Activated naive CD4-positive, alpha-beta T cell treated with anti-CD3 and anti-CD28 coated beads, Interleukin-2, amount 50 U/mL, for 24 hours (primary cell): ENCODE measurements around the gene LPCAT3.
"Not testable (repeated sequence)": the region's sequence is repeated elsewhere in the genome, so short reads cannot be mapped to it uniquely, and the experiment has no call there.

Experiments used
- H3K27ac Mint-ChIP-seq: one replicate; pipeline ENCODE4 v1.8.0; 2021; ENCODE audit warnings: mild to moderate bottlenecking, mixed read lengths
- H3K27me3 Mint-ChIP-seq: one replicate; pipeline ENCODE4 v1.8.0; 2021; ENCODE audit warnings: mixed read lengths
- H3K36me3 Mint-ChIP-seq: one replicate; pipeline ENCODE4 v1.8.0; 2021; ENCODE audit warnings: mixed read lengths
- H3K4me1 Mint-ChIP-seq: one replicate; pipeline ENCODE4 v1.8.0; 2021; ENCODE audit warnings: mixed read lengths
- H3K4me3 Mint-ChIP-seq: one replicate; pipeline ENCODE4 v1.8.0; 2021; ENCODE audit warnings: mild to moderate bottlenecking, mixed read lengths
- H3K9me3 Mint-ChIP-seq: one replicate; pipeline ENCODE4 v1.8.0; 2021; ENCODE audit warnings: mixed read lengths

The LPCAT3 gene

GRCh38 chr12:7015555-7016370, 2.5 kb downstream of the LPCAT3 start:
- Mint-ChIP-seq H3K27me3 (no peaks in the 10 kb centered on the region), H3K9me3 (no peaks in the 10 kb centered on the region), H3K36me3 (peaks cover 2% of the 10 kb centered on the region), H3K4me3 (peak overlapping the region; percentile 56), H3K4me1 (peaks cover 44% of the 10 kb centered on the region), H3K27ac (peak overlapping the region; percentile 19)

GRCh38 chr12:7013101-7013500, 5.2 kb downstream of the LPCAT3 start:
- peaks cover 4% of the 10 kb centered on the region for H3K36me3 Mint-ChIP-seq
- peaks cover 57% of the 10 kb centered on the region for H3K4me1 Mint-ChIP-seq
- H3K27ac Mint-ChIP-seq: no peak overlapping the region
- no peaks in the 10 kb centered on the region for H3K9me3 Mint-ChIP-seq
- H3K27me3 Mint-ChIP-seq: no peaks in the 10 kb centered on the region
- no peak overlapping the region for H3K4me3 Mint-ChIP-seq

GRCh38 chr12:7012024-7012607, 6.2 kb downstream of the LPCAT3 start:
- H3K27ac Mint-ChIP-seq: no peak overlapping the region
- H3K27me3 Mint-ChIP-seq: no peaks in the 10 kb centered on the region
- H3K4me1 Mint-ChIP-seq: peaks cover 55% of the 10 kb centered on the region
- H3K36me3 Mint-ChIP-seq: peaks cover 4% of the 10 kb centered on the region
- no peaks in the 10 kb centered on the region for H3K9me3 Mint-ChIP-seq
- H3K4me3 Mint-ChIP-seq: no peak overlapping the region

- H3K27ac Mint-ChIP-seq, H3K9me3 Mint-ChIP-seq, H3K4me3 Mint-ChIP-seq: not testable (repeated sequence)
These were observed 6.9 kb downstream of the LPCAT3 start for GRCh38 chr12:7011398-7011797.

GRCh38 chr12:7009512-7009911, 8.8 kb downstream of the LPCAT3 start:
- H3K27ac Mint-ChIP-seq: no peak overlapping the region
- H3K36me3 Mint-ChIP-seq: peaks cover 6% of the 10 kb centered on the region
- peaks cover 40% of the 10 kb centered on the region for H3K4me1 Mint-ChIP-seq
- no peaks in the 10 kb centered on the region for H3K27me3 Mint-ChIP-seq
- H3K4me3 Mint-ChIP-seq: no peak overlapping the region
- H3K9me3 Mint-ChIP-seq: no peaks in the 10 kb centered on the region

More at GRCh38 chr12:7011398-7011797, 6.9 kb downstream of the LPCAT3 start:
- not testable (repeated sequence) for H3K36me3 Mint-ChIP-seq, H3K27me3 Mint-ChIP-seq
- H3K4me1 Mint-ChIP-seq: peaks cover 48% of the 10 kb centered on the region

- peaks cover 6% of the 10 kb centered on the region for H3K36me3 Mint-ChIP-seq
- H3K4me1 Mint-ChIP-seq: peaks cover 36% of the 10 kb centered on the region
- no peaks in the 10 kb centered on the region for H3K9me3 Mint-ChIP-seq
- no peak overlapping the region for H3K27ac Mint-ChIP-seq
- no peak overlapping the region for H3K4me3 Mint-ChIP-seq
- no peaks in the 10 kb centered on the region for H3K27me3 Mint-ChIP-seq
These were observed 9.4 kb downstream of the LPCAT3 start for GRCh38 chr12:7008864-7009263.

- Mint-ChIP-seq H3K4me3 (no peak overlapping the region), H3K4me1 (peaks cover 25% of the 10 kb centered on the region), H3K36me3 (peaks cover 4% of the 10 kb centered on the region), H3K27me3 (no peaks in the 10 kb centered on the region), H3K9me3 (no peaks in the 10 kb centered on the region), H3K27ac (no peak overlapping the region)
These were observed 11.6 kb downstream of the LPCAT3 start for GRCh38 chr12:7006639-7007038.

GRCh38 chr12:7005311-7005710, 13.0 kb downstream of the LPCAT3 start:
- Mint-ChIP-seq H3K4me1 (peaks cover 24% of the 10 kb centered on the region), H3K27me3 (no peaks in the 10 kb centered on the region), H3K9me3 (no peaks in the 10 kb centered on the region), H3K4me3 (no peak overlapping the region), H3K36me3 (peaks cover 4% of the 10 kb centered on the region), H3K27ac (no peak overlapping the region)

GRCh38 chr12:7004840-7005239, 13.4 kb downstream of the LPCAT3 start:
- H3K27ac Mint-ChIP-seq: no peak overlapping the region
- H3K27me3 Mint-ChIP-seq: no peaks in the 10 kb centered on the region
- peaks cover 21% of the 10 kb centered on the region for H3K4me1 Mint-ChIP-seq
- no peaks in the 10 kb centered on the region for H3K9me3 Mint-ChIP-seq
- H3K4me3 Mint-ChIP-seq: no peak overlapping the region
- H3K36me3 Mint-ChIP-seq: peaks cover 3% of the 10 kb centered on the region

- peaks cover 18% of the 10 kb centered on the region for H3K4me1 Mint-ChIP-seq
- H3K27ac Mint-ChIP-seq: no peak overlapping the region
- no peak overlapping the region for H3K4me3 Mint-ChIP-seq
- no peaks in the 10 kb centered on the region for H3K9me3 Mint-ChIP-seq
- H3K36me3 Mint-ChIP-seq: peaks cover 3% of the 10 kb centered on the region
- H3K27me3 Mint-ChIP-seq: no peaks in the 10 kb centered on the region
These were observed 13.9 kb downstream of the LPCAT3 start for GRCh38 chr12:7004287-7004803.

- H3K9me3 Mint-ChIP-seq: no peaks in the 10 kb centered on the region
- H3K27me3 Mint-ChIP-seq: no peaks in the 10 kb centered on the region
- H3K4me3 Mint-ChIP-seq: no peak overlapping the region
- H3K4me1 Mint-ChIP-seq: peaks cover 4% of the 10 kb centered on the region
- H3K27ac Mint-ChIP-seq: no peak overlapping the region
- peaks cover 3% of the 10 kb centered on the region for H3K36me3 Mint-ChIP-seq
These were observed 16.2 kb downstream of the LPCAT3 start for GRCh38 chr12:7001921-7002591.

- H3K27me3 Mint-ChIP-seq: no peaks in the 10 kb centered on the region
- peaks cover 7% of the 10 kb centered on the region for H3K36me3 Mint-ChIP-seq
- H3K27ac Mint-ChIP-seq: no peak overlapping the region
- H3K4me1 Mint-ChIP-seq: no peaks in the 10 kb centered on the region
- no peak overlapping the region for H3K4me3 Mint-ChIP-seq
- no peaks in the 10 kb centered on the region for H3K9me3 Mint-ChIP-seq
These were observed 19.4 kb downstream of the LPCAT3 start for GRCh38 chr12:6998715-6999451.

- no peaks in the 10 kb centered on the region for H3K9me3 Mint-ChIP-seq
These were observed 22.2 kb downstream of the LPCAT3 start for GRCh38 chr12:6996040-6996441.

GRCh38 chr12:6987956-6988553, 30.2 kb downstream of the LPCAT3 start:
- no peaks in the 10 kb centered on the region for H3K9me3 Mint-ChIP-seq
- H3K27ac Mint-ChIP-seq: peak overlapping the region; percentile 23
- H3K4me3 Mint-ChIP-seq: no peak overlapping the region
- H3K36me3 Mint-ChIP-seq: peaks cover 4% of the 10 kb centered on the region
- H3K4me1 Mint-ChIP-seq: peaks cover 4% of the 10 kb centered on the region
- no peaks in the 10 kb centered on the region for H3K27me3 Mint-ChIP-seq

More at GRCh38 chr12:6996040-6996441, 22.2 kb downstream of the LPCAT3 start:
- Mint-ChIP-seq H3K27me3 (no peaks in the 10 kb centered on the region), H3K36me3 (peaks cover 7% of the 10 kb centered on the region), H3K4me3 (no peak overlapping the region), H3K4me1 (no peaks in the 10 kb centered on the region), H3K27ac (peak overlapping the region; percentile 19)

GRCh38 chr12:6982532-6982931, 35.7 kb downstream of the LPCAT3 start:
- Mint-ChIP-seq H3K27ac (no peak overlapping the region), H3K27me3 (no peaks in the 10 kb centered on the region), H3K36me3 (peaks cover 9% of the 10 kb centered on the region)

More at GRCh38 chr12:6982532-6982931, 35.7 kb downstream of the LPCAT3 start:
- Mint-ChIP-seq H3K9me3 (no peaks in the 10 kb centered on the region), H3K4me3 (no peak overlapping the region), H3K4me1 (no peaks in the 10 kb centered on the region)
